ENCODE measurements around the gene POFUT1. TPM values are rescaled to one million over a fixed set of nuclear protein-coding genes. Genes with fewer than 3 reads are reported as not detected.

Gene POFUT1
- total RNA-seq, 1 donor from 2014 or later: 22.6 TPM

DNA sequence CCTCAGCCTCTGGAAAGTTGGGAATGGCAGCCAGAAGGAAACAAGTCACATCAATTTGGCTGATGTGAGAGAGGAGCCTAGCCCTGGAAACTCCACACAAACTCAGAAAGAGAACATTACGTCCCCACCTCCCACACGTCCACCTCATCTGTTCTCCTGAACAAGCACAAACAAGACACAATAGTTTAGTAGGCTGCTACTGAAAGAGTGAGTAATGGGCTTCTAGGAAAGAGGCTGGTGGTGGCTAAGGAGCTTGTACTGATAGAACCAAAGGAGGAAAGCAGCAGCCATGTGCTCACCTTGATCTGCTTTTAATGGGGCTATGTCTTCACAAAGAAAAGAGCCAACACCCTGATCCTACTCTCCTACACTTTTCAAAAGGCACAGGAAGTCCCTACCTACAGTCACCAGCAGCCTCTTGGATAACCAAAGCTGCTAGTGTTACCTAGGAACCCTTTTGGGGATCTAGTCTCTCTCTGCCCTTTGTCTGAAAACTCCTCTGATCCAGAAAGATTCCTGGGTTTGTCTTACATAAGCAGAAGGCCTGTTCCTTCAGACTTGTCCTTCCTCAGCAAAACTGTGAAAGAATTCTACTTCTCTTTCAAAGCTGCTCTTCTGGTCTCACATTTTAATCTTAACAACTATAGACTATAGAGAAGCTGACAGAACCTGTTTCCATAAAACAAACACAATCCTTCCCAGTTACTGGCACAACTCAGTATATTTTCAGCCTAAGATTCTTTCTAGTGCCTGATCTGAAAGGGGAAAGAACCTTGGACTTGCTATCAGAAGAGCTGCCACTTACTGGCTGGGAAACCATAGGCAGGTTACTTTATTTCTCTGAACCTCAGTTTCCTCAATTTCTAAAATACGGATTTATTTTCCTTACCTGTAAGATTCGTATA is 3.2 kb upstream of the POFUT1 start:
- intact Hi-C loops (cut with DNase I): loop anchor here (5.0 kb wide), 3 partner anchors 73 to 273 kb away; partner anchors contain the start of genes ASXL1 and KIF3B
- DNase-seq (ENCODE audit: low spot score): no peak

DNA sequence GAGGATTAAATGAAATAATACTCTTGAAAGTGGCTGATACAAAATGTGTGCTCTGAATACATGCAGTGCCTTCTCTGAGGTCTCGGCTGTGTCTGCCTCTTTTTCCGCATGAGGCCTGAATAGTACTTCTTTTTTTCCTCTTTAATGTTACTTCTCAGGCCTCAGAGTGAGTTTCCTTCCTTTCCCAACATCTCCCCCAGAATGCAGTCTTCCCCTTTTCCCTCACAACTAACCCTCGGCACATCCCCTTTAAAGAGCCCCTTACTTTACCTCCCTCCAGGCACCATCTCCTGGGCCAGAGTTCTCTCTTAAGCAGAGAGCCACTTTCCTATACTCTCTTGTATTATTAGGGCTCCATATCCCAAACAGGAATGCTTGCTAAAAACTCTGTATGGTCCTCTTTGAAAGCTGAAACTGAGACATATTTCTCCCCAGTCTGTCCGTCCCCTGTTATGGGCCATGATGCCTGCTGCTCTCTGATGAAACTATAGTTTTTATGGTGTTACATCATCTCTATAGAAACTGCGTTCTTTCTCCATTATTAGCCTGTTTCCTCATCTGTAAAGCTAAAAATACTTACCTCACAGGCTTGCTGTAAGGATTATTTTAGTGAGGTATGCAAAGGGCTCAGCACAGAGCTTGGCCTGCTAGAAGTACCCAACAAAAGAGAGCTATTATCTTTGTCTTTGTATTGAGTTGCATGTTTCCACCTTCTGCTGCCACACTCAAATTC is 2.4 kb upstream of the POFUT1 start:
- DNase-seq (ENCODE audit: low spot score): no peak
- intact Hi-C loops (cut with DNase I): loop anchor here (5.0 kb wide), 3 partner anchors 72 to 272 kb away; partner anchors contain the start of genes ASXL1 and KIF3B

DNA sequence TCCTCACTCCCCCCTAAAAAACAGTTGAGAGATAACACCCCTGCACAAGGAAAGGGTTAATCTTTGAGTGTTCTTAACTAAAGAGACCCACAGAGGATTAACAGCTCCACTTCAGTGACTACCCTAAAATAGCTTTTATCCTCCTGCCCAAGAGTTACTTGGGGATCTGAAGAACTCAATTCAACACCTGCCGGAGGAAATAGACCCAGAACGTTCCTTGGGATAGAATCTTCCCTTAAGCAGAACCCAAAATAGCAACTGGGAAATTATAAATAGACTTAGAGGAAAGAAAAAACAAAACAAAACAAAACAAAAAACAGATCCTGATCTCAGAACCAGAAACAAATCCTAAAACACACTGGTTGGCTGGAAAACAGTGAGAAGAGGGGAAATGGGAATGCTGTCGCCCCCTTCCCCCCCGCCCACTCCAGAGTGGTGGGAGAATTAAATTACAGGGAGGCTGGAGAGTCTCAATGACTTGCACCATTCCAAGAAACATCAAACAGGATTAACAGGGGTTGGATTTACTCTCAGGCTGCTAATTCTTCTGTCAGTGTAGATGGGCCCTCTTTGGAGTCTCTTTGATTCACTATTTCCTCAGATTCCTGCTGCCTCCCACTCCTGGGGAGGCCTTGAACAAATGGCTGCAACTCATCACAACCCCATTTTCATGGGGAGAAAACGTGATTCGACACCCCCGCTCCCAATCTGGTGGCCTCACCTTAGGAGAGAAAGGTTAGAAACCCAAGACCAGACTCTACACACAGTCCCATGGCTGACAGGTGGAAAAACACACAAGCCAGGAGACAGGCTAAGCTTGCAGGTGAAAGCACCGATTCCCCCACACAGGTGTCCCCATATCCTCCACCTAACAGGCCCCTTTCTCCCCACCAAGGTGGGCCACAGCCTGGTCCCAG is 1.6 kb upstream of the POFUT1 start:
- no peak for DNase-seq (ENCODE audit: low spot score)
- intact Hi-C loops (cut with DNase I): loop anchor here (5.0 kb wide), 3 partner anchors 71 to 271 kb away; partner anchors contain the start of genes ASXL1 and KIF3B

DNA sequence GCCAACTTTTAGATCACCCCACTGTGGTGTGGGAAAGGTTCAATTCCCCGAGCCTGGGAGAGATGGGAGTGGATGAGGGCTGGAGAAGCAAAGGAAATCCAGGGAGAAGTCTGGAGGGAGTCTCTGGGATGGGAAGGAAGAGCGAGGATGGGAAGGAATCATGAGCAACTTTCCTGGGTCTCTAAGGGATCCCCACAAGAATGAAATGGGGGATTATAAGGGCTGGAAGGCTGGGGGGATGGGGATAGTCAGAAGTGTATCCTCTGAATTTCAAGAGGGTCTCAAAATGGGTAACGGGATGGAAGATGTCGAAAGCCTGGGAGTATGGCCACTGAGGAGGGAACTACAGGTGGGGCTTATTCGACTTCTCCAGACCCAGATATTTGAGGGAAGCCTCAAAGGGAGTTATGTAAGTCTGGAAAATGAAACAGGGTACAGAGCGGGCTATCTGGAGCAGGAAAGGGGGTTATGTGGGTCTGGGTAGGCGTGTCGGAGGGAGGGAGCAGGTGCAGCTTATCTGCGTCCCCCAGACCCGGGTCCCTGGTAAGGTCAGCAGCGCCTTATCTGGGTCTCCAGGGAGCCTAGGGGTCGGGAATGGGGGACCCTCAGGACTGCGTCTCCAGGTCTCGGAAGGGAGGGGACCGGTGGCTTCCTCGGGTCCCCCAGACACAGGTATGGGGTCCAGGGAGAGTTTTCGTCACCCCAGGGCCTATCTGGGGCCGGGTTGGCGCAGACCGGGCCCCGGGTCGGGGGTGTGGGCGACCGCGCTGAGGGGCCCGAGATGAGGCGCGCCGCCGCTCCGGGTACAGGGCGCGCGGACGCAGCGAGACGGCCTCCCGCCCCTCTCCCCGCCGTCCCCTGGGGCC is 687 bp upstream of the POFUT1 start:
- intact Hi-C loops (cut with DNase I): loop anchor here (5.0 kb wide), 3 partner anchors 70 to 270 kb away; partner anchors contain the start of genes ASXL1 and KIF3B
- no peak for DNase-seq (ENCODE audit: low spot score)

- DNase-seq (ENCODE audit: low spot score): no peak
- intact Hi-C loops (cut with DNase I): loop anchor here (2.0 to 5.0 kb wide), 4 partner anchors 69 to 269 kb away; partner anchors contain the start of genes ASXL1, KIF3B and TM9SF4
Measured at GRCh38 chr20:32208499-32209154, 947 bp downstream of the POFUT1 start.

- no peak for DNase-seq (ENCODE audit: low spot score)
- intact Hi-C loops (cut with DNase I): loop anchor here (2.0 to 5.0 kb wide), 4 partner anchors 67 to 267 kb away; partner anchors contain the start of genes ASXL1, KIF3B and TM9SF4
Measured at GRCh38 chr20:32209850-32210605, 2.3 kb downstream of the POFUT1 start.

DNA sequence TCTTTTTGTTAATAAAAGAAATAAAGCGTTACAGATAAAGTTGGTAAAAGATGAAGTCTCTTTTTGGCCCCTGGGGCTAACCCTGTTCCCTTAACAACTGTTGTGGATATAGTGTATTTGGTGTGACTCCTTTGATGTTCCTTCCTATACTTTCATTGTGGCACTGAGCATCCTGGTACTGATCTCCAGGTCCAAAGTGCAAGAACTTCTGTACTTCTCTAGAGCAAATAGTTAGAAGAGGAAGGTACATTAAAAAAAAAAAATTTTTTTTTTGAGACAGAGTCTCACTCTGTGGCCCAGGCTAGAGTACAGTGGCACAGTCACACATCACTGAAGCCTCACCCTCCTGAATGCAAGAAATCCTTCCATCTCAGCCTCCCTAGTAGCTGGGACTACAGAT is 6.2 kb downstream of the POFUT1 start:
- intact Hi-C loops (cut with DNase I): no loop called here
- DNase-seq (ENCODE audit: low spot score): no peak

DNA sequence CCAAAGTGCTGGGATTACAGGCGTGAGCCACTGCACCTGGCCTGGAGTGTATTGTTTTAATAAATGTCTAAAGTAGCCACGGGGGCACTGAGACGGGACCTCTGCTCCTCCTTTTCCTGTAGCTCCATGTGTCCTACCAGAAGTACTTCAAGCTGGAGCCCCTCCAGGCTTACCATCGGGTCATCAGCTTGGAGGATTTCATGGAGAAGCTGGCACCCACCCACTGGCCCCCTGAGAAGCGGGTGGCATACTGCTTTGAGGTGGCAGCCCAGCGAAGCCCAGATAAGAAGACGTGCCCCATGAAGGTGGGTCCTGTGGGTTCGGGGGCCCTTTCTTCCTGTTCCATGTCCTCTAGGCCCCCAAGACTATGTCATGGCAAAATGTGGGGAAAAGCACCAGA is 7.5 kb downstream of the POFUT1 start:
- intact Hi-C loops (cut with DNase I): no loop called here
- DNase-seq (ENCODE audit: low spot score): no peak

DNA sequence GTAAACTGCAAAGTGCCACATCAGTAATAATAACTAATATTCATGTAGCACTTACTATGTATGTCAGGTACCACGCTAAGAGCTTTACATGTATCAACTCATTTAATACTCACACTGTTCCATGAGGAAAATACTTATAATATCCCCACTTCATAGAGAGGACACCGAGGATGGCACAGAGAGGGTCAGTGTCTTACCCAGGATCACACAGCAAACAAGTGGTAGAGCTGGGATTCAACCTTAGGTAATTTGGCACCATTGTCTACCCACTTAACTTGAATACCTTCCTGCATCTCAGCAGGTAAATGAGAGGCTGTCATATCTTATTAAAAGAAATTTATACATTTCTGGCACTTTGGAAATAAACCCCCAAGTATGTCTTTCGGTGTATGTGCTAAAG is 8.0 kb downstream of the POFUT1 start:
- intact Hi-C loops (cut with DNase I): no loop called here
- no peak for DNase-seq (ENCODE audit: low spot score)

- no peak for DNase-seq (ENCODE audit: low spot score)
- intact Hi-C loops (cut with DNase I): no loop called here
Measured at GRCh38 chr20:32216179-32217142, 8.8 kb downstream of the POFUT1 start.

DNA sequence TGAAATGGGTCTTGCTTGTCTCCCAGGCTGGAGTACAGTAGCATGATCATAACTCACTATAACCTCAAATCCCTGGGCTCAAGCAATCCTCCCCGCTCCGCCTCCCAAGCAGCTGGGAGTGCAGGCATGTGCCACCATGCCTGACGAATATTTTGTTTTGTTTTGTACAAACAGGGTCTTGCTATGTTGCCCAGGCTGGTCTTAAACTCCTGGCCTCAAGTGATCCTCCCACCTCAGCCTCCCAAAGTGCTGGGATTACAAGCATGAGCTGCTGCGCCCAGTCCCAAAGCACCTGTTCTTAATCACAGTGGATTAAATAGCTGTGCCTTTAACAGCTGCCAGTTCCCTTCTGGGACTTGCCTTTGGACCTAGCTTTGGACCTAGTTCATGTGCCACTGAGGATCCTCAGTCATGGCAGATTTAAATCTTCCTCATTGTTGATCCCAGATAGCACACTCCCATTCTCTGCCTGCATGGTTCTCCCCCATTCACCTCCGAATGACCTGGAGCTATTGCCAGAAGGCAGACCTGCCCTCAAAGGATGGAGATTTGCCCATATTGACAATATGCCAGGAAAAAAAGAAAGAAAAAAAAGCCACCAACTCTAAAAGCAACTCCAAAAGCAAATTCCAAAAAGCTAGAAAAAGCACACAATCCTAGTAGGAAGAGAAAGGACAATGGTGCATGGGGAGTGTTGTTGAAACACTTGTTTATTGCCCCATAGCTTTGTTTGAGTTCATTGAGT is 10.6 kb downstream of the POFUT1 start:
- intact Hi-C loops (cut with DNase I): no loop called here

DNA sequence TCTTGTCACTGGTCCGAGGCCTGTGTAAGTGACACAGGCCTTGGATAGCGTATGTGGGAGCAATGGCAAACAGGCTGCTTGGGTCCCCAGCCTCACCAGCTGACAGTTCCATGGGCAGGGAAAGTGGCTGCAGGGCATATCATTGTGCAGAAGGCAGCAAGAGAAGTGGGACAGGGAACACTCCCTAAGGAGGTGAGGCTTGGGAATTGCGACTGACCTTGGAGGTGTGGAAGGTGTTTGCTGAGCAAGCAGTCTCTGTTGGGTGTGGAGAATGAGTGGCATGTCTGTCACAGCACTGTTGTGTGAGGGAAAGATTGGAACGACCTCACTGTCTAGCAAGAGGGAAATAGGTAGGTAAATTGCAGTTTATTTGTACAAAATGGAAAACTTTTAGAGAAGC is 16.8 kb downstream of the POFUT1 start:
- DNase-seq (ENCODE audit: low spot score): no peak
- intact Hi-C loops (cut with DNase I): no loop called here

More for the DNA sequence above, 10.6 kb downstream of the POFUT1 start:
- DNase-seq (ENCODE audit: low spot score): no peak

GRCh38 chr20:32226391-32226790 is 18.7 kb downstream of the POFUT1 start:
- intact Hi-C loops (cut with DNase I): no loop called here
- DNase-seq (ENCODE audit: low spot score): no peak

GRCh38 chr20:32227306-32227705 is 19.6 kb downstream of the POFUT1 start:
- DNase-seq (ENCODE audit: low spot score): no peak
- intact Hi-C loops (cut with DNase I): no loop called here

All from cardiac septum (tissue), 1 donor.